ENCODE measurements around the gene FLT1. TPM values are rescaled to one million over a fixed set of nuclear protein-coding genes. Genes with fewer than 3 reads are reported as not detected.

FLT1 gene
- total RNA-seq, 4 donors from 2014 or later = 19.3 to 48.6 (median 24.4) TPM

DNA sequence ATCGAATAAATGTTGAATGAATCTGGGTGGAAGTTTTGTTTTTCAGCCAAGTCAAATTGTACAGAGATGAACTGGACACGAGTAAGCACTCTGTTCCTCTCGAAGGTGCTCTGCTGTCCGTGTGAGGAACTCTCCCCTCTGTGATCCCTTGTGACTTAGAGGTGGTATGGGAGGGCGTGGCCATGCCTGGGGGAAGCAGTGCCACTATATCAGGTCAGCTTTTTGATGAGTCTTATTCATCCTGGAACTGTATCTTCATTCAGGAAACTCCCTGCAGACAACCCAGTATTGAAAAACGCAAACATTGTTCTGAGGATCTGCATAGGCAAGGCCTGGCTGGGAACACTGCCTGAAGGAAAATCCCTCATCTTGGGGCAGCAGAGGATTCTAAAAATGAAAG, 45.7 kb upstream of the FLT1 start:
- H3K4me3 ChIP-seq = no peak overlapping the region

DNA sequence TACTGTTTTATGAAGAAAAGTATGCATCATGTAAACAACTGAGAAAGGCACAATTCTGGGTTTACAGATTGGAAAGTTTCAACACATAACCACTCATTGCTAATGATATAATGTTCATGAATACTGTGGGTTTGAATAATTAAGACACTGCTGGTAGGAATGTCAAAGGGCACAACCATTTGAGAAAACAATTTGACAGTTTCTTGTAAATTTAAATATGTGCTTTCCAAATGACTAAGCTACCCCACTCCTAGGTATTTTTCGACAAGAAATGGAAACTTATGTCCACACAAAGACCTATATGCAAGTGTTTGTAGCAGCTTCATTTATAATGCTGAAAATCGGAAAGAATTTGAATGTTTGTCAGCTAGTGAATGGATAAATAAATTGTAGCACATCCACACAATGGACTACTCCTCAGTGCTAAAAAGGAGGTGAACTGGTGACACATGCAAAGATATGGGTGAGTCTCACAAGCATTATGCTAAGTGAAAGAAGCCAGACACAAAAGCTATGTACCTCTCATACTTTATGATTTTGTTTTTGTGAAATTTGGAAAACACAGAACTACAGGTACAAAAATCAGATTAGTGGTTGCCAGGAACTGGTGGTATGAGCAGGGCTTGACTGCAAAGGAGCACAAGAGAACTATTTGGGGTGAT, 44.8 kb upstream of the FLT1 start:
- 87% methylated on average over 2 of the region's 2 CpGs for WGBS, 2 donors
- TF ChIP-seq, protein P1, sequence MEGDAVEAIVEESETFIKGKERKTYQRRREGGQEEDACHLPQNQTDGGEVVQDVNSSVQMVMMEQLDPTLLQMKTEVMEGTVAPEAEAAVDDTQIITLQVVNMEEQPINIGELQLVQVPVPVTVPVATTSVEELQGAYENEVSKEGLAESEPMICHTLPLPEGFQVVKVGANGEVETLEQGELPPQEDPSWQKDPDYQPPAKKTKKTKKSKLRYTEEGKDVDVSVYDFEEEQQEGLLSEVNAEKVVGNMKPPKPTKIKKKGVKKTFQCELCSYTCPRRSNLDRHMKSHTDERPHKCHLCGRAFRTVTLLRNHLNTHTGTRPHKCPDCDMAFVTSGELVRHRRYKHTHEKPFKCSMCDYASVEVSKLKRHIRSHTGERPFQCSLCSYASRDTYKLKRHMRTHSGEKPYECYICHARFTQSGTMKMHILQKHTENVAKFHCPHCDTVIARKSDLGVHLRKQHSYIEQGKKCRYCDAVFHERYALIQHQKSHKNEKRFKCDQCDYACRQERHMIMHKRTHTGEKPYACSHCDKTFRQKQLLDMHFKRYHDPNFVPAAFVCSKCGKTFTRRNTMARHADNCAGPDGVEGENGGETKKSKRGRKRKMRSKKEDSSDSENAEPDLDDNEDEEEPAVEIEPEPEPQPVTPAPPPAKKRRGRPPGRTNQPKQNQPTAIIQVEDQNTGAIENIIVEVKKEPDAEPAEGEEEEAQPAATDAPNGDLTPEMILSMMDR (IDR thresholded peaks at IDR 0.05) = no peak
- TF ChIP-seq POLR2A (IDR thresholded peaks at IDR 0.05) (no peak), EP300 (IDR thresholded peaks at IDR 0.05) (no peak)
- no peak overlapping the region for H3K4me3 ChIP-seq

More for the DNA sequence above, 45.7 kb upstream of the FLT1 start:
- no peaks in the 10 kb centered on the region for H3K36me3 ChIP-seq
- no peaks in the 10 kb centered on the region for H3K27me3 ChIP-seq
- H3K9me3 ChIP-seq = peaks cover 0 to 21% (median 0%) of the 10 kb centered on the region in 4 donors
- H3K4me1 ChIP-seq = no peaks in the 10 kb centered on the region
- TF ChIP-seq, protein P1 (IDR thresholded peaks at IDR 0.05) = no peak
- TF ChIP-seq EP300 (IDR thresholded peaks at IDR 0.05) = no peak
- TF ChIP-seq POLR2A (IDR thresholded peaks at IDR 0.05) = no peak
- DNase-seq (ENCODE audit: low spot score in 2 of 2) = no peak
- no peak overlapping the region for H3K27ac ChIP-seq
- 57 to 60% methylated on average over 6 of the region's 6 CpGs for WGBS, 2 donors

DNA sequence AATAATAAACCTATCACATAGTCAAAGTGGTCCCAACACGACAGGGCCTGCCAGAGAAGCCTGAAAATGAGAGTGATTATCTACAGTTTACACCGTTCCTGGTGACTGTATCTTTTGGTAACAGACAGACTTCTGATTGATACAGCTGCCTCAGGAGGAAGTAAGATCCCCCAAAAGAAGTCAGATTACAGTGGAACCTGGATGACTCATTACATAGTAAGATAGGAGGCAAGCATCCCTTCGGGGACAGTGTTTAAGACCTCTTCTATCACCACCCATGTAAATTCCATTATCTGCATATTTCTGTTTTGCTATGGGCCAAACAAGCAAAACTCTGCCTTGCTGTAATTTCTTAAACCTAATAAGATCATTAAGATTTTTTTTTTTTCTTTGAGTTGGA, 44.0 kb upstream of the FLT1 start:
- Histone ChIP-seq H3K27ac (no peak overlapping the region), H3K36me3 (no peaks in the 10 kb centered on the region), H3K27me3 (peaks cover 0 to 4% of the 10 kb centered on the region in 2 donors), H3K4me3 (no peak overlapping the region), H3K4me1 (no peaks in the 10 kb centered on the region), H3K9me3 (peaks cover 0 to 11% (median 0%) of the 10 kb centered on the region in 4 donors)
- TF ChIP-seq EP300 (IDR thresholded peaks at IDR 0.05) = no peak
- TF ChIP-seq, protein P1 (IDR thresholded peaks at IDR 0.05) = no peak
- TF ChIP-seq POLR2A (IDR thresholded peaks at IDR 0.05) = no peak
- 77 to 78% methylated on average over 3 of the region's 3 CpGs for WGBS, 2 donors
- no peak for DNase-seq (ENCODE audit: low spot score in 2 of 2)

More for the DNA sequence above, 44.8 kb upstream of the FLT1 start:
- H3K27ac ChIP-seq = no peak overlapping the region
- no peaks in the 10 kb centered on the region for H3K36me3 ChIP-seq
- H3K4me1 ChIP-seq = no peaks in the 10 kb centered on the region
- no peaks in the 10 kb centered on the region for H3K27me3 ChIP-seq
- no peak for DNase-seq (ENCODE audit: low spot score in 2 of 2)
- H3K9me3 ChIP-seq = peaks cover 0 to 19% (median 0%) of the 10 kb centered on the region in 4 donors

DNA sequence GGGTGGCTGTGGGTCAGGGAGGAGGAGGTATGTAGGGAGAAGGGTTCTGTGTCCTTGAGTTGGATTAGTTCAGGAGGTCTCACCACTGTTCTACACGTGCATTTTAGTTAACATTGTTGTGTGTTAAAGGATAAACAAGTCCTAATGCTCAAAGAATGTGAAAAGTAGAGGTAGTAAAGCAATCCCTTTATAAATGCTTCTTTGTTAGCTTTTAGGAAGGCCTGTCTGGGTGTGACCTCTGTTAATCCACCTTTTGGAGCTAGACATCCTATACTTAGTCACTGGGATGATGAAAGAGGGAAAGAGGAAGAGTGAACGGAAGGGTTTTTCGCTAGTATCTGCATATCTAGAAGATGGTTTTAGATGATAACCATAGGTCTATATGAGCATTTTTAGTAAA, 42.2 kb upstream of the FLT1 start:
- TF ChIP-seq, protein P1 (IDR thresholded peaks at IDR 0.05) = no peak
- TF ChIP-seq EP300 (IDR thresholded peaks at IDR 0.05) = no peak
- TF ChIP-seq POLR2A (IDR thresholded peaks at IDR 0.05) = no peak
- Histone ChIP-seq H3K4me3 (no peak overlapping the region), H3K4me1 (peaks cover 0 to 11% (median 1%) of the 10 kb centered on the region in 4 donors), H3K36me3 (no peaks in the 10 kb centered on the region), H3K9me3 (no peaks in the 10 kb centered on the region), H3K27me3 (peaks cover 0 to 15% of the 10 kb centered on the region in 2 donors), H3K27ac (no peak overlapping the region)
- no peak for DNase-seq (ENCODE audit: low spot score in 2 of 2)
- WGBS, 2 donors = 42 to 50% methylated on average over 3 of the region's 3 CpGs

DNA sequence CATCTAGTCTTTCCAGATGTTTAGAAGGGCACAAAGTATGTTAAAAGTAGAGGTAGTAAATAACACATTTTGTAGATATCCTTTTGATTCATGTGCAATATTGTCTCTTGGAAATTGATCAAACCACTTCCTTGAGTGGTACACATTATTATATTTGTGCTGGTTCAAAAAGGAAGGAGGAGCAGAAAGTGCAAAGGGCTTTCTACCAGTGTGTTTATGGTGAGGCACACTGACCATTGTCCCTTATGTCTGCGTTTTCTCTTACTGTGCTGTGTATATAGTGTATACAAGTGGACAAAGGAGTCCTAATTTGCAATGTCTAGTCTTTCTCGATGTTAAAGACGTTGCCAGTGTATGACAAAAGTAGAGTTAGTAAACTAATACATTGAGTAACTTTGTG, 41.4 kb upstream of the FLT1 start:
- Histone ChIP-seq H3K27ac (no peak overlapping the region), H3K27me3 (peaks cover 0 to 23% of the 10 kb centered on the region in 2 donors), H3K9me3 (no peaks in the 10 kb centered on the region), H3K4me1 (peaks cover 0 to 19% (median 4%) of the 10 kb centered on the region in 4 donors), H3K4me3 (no peak overlapping the region), H3K36me3 (no peaks in the 10 kb centered on the region)
- WGBS, 2 donors = 85 to 88% methylated on average over 3 of the region's 3 CpGs
- TF ChIP-seq, protein P1 (IDR thresholded peaks at IDR 0.05) = no peak
- TF ChIP-seq POLR2A (IDR thresholded peaks at IDR 0.05) = no peak
- no peak for TF ChIP-seq EP300 (IDR thresholded peaks at IDR 0.05)
- no peak for DNase-seq (ENCODE audit: low spot score in 2 of 2)
